ENCODE data around the gene PRDM16.

- TF ChIP-seq, protein P1, sequence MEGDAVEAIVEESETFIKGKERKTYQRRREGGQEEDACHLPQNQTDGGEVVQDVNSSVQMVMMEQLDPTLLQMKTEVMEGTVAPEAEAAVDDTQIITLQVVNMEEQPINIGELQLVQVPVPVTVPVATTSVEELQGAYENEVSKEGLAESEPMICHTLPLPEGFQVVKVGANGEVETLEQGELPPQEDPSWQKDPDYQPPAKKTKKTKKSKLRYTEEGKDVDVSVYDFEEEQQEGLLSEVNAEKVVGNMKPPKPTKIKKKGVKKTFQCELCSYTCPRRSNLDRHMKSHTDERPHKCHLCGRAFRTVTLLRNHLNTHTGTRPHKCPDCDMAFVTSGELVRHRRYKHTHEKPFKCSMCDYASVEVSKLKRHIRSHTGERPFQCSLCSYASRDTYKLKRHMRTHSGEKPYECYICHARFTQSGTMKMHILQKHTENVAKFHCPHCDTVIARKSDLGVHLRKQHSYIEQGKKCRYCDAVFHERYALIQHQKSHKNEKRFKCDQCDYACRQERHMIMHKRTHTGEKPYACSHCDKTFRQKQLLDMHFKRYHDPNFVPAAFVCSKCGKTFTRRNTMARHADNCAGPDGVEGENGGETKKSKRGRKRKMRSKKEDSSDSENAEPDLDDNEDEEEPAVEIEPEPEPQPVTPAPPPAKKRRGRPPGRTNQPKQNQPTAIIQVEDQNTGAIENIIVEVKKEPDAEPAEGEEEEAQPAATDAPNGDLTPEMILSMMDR (conservative IDR thresholded peaks at IDR 0.05 in 1 of 2, IDR thresholded peaks at IDR 0.05 in 1 of 2; ENCODE audit: extremely low read depth in 1 of 2, insufficient read depth in 1 of 2, low read depth in 1 of 2, low read length in 2 of 2), result no peak
- no peak for TF ChIP-seq EZH2 (IDR thresholded peaks at IDR 0.05; ENCODE audit: borderline replicate concordance, low read length)
These were observed 263.7 kb downstream of the PRDM16 start for GRCh38 chr1:3332662-3333061.
